ENCODE results near the gene ISY1. TPM values are rescaled to one million over a fixed set of nuclear protein-coding genes. Genes with fewer than 3 reads are reported as not detected.

Gene ISY1
- total RNA-seq (10 to 100 TPM; 18.0 to 26.0 (median 22.5) TPM), polyA plus RNA-seq (10 to 100 TPM; 25.2 to 31.2 (median 28.2) TPM)

GRCh38 chr3:129160891-129161859 lies at the start of gene ISY1:
ISY1 (minus strand) TSS chr3:129161063; CDS start chr3:129160975, 88 bp downstream.
- TF ChIP-seq POLR2AphosphoS5 (IDR thresholded peaks at IDR 0.05) (peak; percentile 89 to 95 (median 92)), CTCF (IDR thresholded peaks at IDR 0.05) (peak; percentile 44 to 78 (median 53)), POLR2A (IDR thresholded peaks at IDR 0.05) (peak; percentile 80 to 83), EP300 (IDR thresholded peaks at IDR 0.05) (peak in 1 of 4 donors; percentile 16)
- WGBS, 2 donors = 0% methylated on average over 67 of the region's 67 CpGs
- no peaks in the 10 kb centered on the region for H3K9me3 ChIP-seq
- peak within 1 kb of the TSS; percentile 92 to 94 (median 94) for H3K27ac ChIP-seq
- H3K4me1 ChIP-seq = peaks cover 0 to 29% (median 23%) of the 10 kb centered on the region in 4 donors
- peak within 1 kb of the TSS; percentile 78 to 86 (median 82) for H3K4me3 ChIP-seq
- peak; percentile 94 for DNase-seq
- no peaks in the 10 kb centered on the region for H3K27me3 ChIP-seq
- intact Hi-C loops (cut with DNase I) = loop anchor here (1.0 kb wide), 2 partner anchors 22 to 84 kb away; partner anchors contain the start of gene CNBP
- peaks cover 0 to 44% (median 15%) of the 10 kb centered on the region in 4 donors for H3K36me3 ChIP-seq

GRCh38 chr3:129207479-129207878 lies 46.6 kb upstream of the ISY1 start:
- Histone ChIP-seq H3K4me1 (peaks cover 0 to 32% (median 20%) of the 10 kb centered on the region in 4 donors), H3K4me3 (no peak overlapping the region), H3K36me3 (no peaks in the 10 kb centered on the region), H3K9me3 (no peaks in the 10 kb centered on the region), H3K27ac (peak overlapping the region; percentile 16 to 81 (median 70)), H3K27me3 (no peaks in the 10 kb centered on the region)
- 59 to 63% methylated on average over 4 of the region's 4 CpGs for WGBS, 2 donors
- TF ChIP-seq EP300 (IDR thresholded peaks at IDR 0.05) (peak in 1 of 4 donors; percentile 36), CTCF (IDR thresholded peaks at IDR 0.05) (no peak), POLR2AphosphoS5 (IDR thresholded peaks at IDR 0.05) (peak in 3 of 4 donors; percentile 51 to 68 (median 65))
- no peak for DNase-seq
- intact Hi-C loops (cut with DNase I) = no loop called here

GRCh38 chr3:129205109-129205832 lies 44.4 kb upstream of the ISY1 start:
- no peak overlapping the region for H3K4me3 ChIP-seq
- no peaks in the 10 kb centered on the region for H3K27me3 ChIP-seq
- H3K9me3 ChIP-seq = no peaks in the 10 kb centered on the region
- intact Hi-C loops (cut with DNase I) = no loop called here
- peak overlapping the region in 2 of 4 donors; percentile 38 to 43 for H3K27ac ChIP-seq
- H3K36me3 ChIP-seq = no peaks in the 10 kb centered on the region
- peaks cover 0 to 18% (median 7%) of the 10 kb centered on the region in 4 donors for H3K4me1 ChIP-seq
- DNase-seq = no peak
- 82 to 87% methylated on average over 8 of the region's 8 CpGs for WGBS, 2 donors
- TF ChIP-seq POLR2A (IDR thresholded peaks at IDR 0.05) (no peak), CTCF (IDR thresholded peaks at IDR 0.05) (no peak), POLR2AphosphoS5 (IDR thresholded peaks at IDR 0.05) (no peak), EP300 (IDR thresholded peaks at IDR 0.05) (no peak)

- 83% methylated on average over 2 of the region's 2 CpGs for WGBS, 2 donors
- intact Hi-C loops (cut with DNase I) = no loop called here
- H3K9me3 ChIP-seq = no peaks in the 10 kb centered on the region
- no peak overlapping the region for H3K4me3 ChIP-seq
- H3K27ac ChIP-seq = no peak overlapping the region
- DNase-seq = no peak
- no peaks in the 10 kb centered on the region for H3K27me3 ChIP-seq
- no peak for TF ChIP-seq POLR2AphosphoS5 (IDR thresholded peaks at IDR 0.05)
- TF ChIP-seq POLR2A (IDR thresholded peaks at IDR 0.05) = no peak
- no peak for TF ChIP-seq EP300 (IDR thresholded peaks at IDR 0.05)
- TF ChIP-seq CTCF (IDR thresholded peaks at IDR 0.05) = no peak
- H3K36me3 ChIP-seq = no peaks in the 10 kb centered on the region
- H3K4me1 ChIP-seq = peaks cover 0 to 18% (median 7%) of the 10 kb centered on the region in 4 donors
Measured at GRCh38 chr3:129204473-129204872, 43.6 kb upstream of the ISY1 start.

Measured in sigmoid colon (tissue), 7 donors.